ENCODE results near the gene IGSF9B. TPM values are rescaled to one million over a fixed set of nuclear protein-coding genes. Genes with fewer than 3 reads are reported as not detected.

IGSF9B gene
- total RNA-seq, 1 donor from 2014 or later, result 10.1 TPM

GRCh38 chr11:133886029-133886428, 70.7 kb downstream of the IGSF9B start:
- H3K36me3 ChIP-seq, result no peaks in the 10 kb centered on the region
- H3K9me3 ChIP-seq, result no peaks in the 10 kb centered on the region
- intact Hi-C loops (cut with DNase I), result no loop called here
- TF ChIP-seq CTCF (IDR thresholded peaks at IDR 0.05) (no peak), POLR2AphosphoS5 (IDR thresholded peaks at IDR 0.05; ENCODE audit: insufficient read depth in 1 of 2, low read depth in 1 of 2) (no peak), POLR2A (IDR thresholded peaks at IDR 0.05) (no peak)
- no peaks in the 10 kb centered on the region for H3K27me3 ChIP-seq
- H3K4me1 ChIP-seq, result no peaks in the 10 kb centered on the region
- DNase-seq (ENCODE audit: extremely low spot score in 2 of 2), result peak; percentile 69 to 79
- H3K27ac ChIP-seq, result no peak overlapping the region
- no peak overlapping the region for H3K4me3 ChIP-seq

GRCh38 chr11:133872160-133872559, 84.6 kb downstream of the IGSF9B start:
- no peak for DNase-seq (ENCODE audit: extremely low spot score in 2 of 2)
- intact Hi-C loops (cut with DNase I), result no loop called here
- TF ChIP-seq POLR2AphosphoS5 (IDR thresholded peaks at IDR 0.05; ENCODE audit: insufficient read depth in 1 of 2, low read depth in 1 of 2), result no peak
- no peak for TF ChIP-seq POLR2A (IDR thresholded peaks at IDR 0.05)
- no peak for TF ChIP-seq CTCF (IDR thresholded peaks at IDR 0.05)

GRCh38 chr11:133867456-133867855, 89.3 kb downstream of the IGSF9B start:
- H3K4me1 ChIP-seq, result no peaks in the 10 kb centered on the region
- H3K9me3 ChIP-seq, result no peaks in the 10 kb centered on the region
- no peaks in the 10 kb centered on the region for H3K27me3 ChIP-seq
- no peaks in the 10 kb centered on the region for H3K36me3 ChIP-seq
- no peak overlapping the region for H3K27ac ChIP-seq
- H3K4me3 ChIP-seq, result no peak overlapping the region
- intact Hi-C loops (cut with DNase I), result no loop called here
- TF ChIP-seq POLR2A (IDR thresholded peaks at IDR 0.05) (no peak), POLR2AphosphoS5 (IDR thresholded peaks at IDR 0.05; ENCODE audit: insufficient read depth in 1 of 2, low read depth in 1 of 2) (no peak)
- DNase-seq (ENCODE audit: extremely low spot score in 2 of 2), result no peak

More at GRCh38 chr11:133872160-133872559, 84.6 kb downstream of the IGSF9B start:
- Histone ChIP-seq H3K27me3 (no peaks in the 10 kb centered on the region), H3K27ac (no peak overlapping the region), H3K4me3 (no peak overlapping the region), H3K4me1 (no peaks in the 10 kb centered on the region), H3K36me3 (no peaks in the 10 kb centered on the region), H3K9me3 (no peaks in the 10 kb centered on the region)

- Histone ChIP-seq H3K4me3 (no peak overlapping the region), H3K27me3 (no peaks in the 10 kb centered on the region), H3K4me1 (no peaks in the 10 kb centered on the region), H3K36me3 (no peaks in the 10 kb centered on the region), H3K9me3 (no peaks in the 10 kb centered on the region), H3K27ac (no peak overlapping the region)
- TF ChIP-seq POLR2A (IDR thresholded peaks at IDR 0.05), result no peak
- TF ChIP-seq CTCF (IDR thresholded peaks at IDR 0.05), result no peak
- no peak for TF ChIP-seq POLR2AphosphoS5 (IDR thresholded peaks at IDR 0.05; ENCODE audit: insufficient read depth in 1 of 2, low read depth in 1 of 2)
- intact Hi-C loops (cut with DNase I), result no loop called here
- DNase-seq (ENCODE audit: extremely low spot score in 2 of 2), result no peak
Observed at GRCh38 chr11:133865466-133865865, 91.3 kb downstream of the IGSF9B start.

GRCh38 chr11:133864756-133865155, 92.0 kb downstream of the IGSF9B start:
- H3K9me3 ChIP-seq, result no peaks in the 10 kb centered on the region
- H3K4me1 ChIP-seq, result no peaks in the 10 kb centered on the region
- H3K36me3 ChIP-seq, result no peaks in the 10 kb centered on the region
- no peak for DNase-seq (ENCODE audit: extremely low spot score in 2 of 2)
- H3K27ac ChIP-seq, result no peak overlapping the region
- intact Hi-C loops (cut with DNase I), result no loop called here
- no peak overlapping the region for H3K4me3 ChIP-seq
- TF ChIP-seq POLR2A (IDR thresholded peaks at IDR 0.05), result no peak
- no peak for TF ChIP-seq POLR2AphosphoS5 (IDR thresholded peaks at IDR 0.05; ENCODE audit: insufficient read depth in 1 of 2, low read depth in 1 of 2)
- no peak for TF ChIP-seq CTCF (IDR thresholded peaks at IDR 0.05)
- H3K27me3 ChIP-seq, result no peaks in the 10 kb centered on the region

Measured in vagina (tissue), 2 donors.